Astrocyte (in vitro differentiated cells and primary cell): ENCODE results near the gene CA10.

Experiments used
- EZH2 ChIP-seq: IDR thresholded peaks from 2 replicates; pipeline ENCODE4 v1.6.1; 2012; ENCODE audit warnings: mild to moderate bottlenecking, low read length, inconsistent platforms; ENCODE audit not compliant: insufficient read depth
- TF ChIP-seq, protein P1 (sequence below): IDR thresholded peaks from 2 replicates; pipeline ENCODE4 v1.5.1; 2011; ENCODE audit warnings: low read depth, mild to moderate bottlenecking, inconsistent platforms, low read length, moderate library complexity; ENCODE audit not compliant: insufficient read depth

- TF ChIP-seq, protein P1, sequence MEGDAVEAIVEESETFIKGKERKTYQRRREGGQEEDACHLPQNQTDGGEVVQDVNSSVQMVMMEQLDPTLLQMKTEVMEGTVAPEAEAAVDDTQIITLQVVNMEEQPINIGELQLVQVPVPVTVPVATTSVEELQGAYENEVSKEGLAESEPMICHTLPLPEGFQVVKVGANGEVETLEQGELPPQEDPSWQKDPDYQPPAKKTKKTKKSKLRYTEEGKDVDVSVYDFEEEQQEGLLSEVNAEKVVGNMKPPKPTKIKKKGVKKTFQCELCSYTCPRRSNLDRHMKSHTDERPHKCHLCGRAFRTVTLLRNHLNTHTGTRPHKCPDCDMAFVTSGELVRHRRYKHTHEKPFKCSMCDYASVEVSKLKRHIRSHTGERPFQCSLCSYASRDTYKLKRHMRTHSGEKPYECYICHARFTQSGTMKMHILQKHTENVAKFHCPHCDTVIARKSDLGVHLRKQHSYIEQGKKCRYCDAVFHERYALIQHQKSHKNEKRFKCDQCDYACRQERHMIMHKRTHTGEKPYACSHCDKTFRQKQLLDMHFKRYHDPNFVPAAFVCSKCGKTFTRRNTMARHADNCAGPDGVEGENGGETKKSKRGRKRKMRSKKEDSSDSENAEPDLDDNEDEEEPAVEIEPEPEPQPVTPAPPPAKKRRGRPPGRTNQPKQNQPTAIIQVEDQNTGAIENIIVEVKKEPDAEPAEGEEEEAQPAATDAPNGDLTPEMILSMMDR = no peak
- TF ChIP-seq EZH2 = no peak
Observed at GRCh38 chr17:51769231-51769630, 389.3 kb downstream of the CA10 start.
